Suppressor macrophage (primary cell): Measurements from ENCODE around the gene TMC1.

ENCODE experiments used
- DNase-seq, 4 experiments: peaks; one replicate each; pipeline ENCODE4 v3.0.0-alpha.2; 2020 to 2022

Gene TMC1

DNA sequence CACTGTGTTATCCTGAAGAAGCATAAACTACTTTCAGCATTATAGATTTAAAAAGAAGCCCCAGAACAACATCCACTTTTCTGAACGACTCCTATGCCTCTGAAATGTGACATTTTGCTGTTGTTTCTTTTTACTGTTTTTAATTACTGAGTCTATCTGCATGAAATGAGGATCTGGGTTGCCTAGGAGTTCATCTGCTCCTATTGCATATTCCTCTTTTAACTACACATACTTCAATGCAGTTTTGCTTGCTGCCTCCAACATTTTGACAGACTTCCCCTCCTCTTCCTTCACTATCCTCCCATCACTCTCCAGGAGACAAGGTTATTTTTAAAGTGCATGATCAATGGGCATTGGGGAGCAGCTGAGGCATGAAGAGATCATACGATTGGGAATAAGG lies 164.5 kb downstream of the TMC1 start:
- no peak for DNase-seq

DNA sequence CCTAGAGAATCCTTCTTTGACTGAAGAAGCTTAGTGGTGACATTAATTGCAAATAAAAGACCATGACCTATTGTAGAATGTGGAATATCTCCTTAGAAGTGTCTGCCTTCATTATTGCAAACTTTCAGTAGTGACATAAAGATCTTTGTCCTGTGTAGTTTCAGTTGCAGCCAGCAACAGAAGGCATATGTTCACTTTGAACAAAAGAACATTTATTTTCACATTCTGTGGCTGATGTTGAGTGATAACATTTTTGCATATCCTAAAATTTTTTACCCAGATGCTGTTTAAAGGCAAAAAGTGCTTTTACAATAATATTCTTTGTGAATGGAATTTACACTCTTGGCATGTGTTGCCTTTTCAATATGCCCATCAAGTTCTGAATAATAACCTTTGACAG lies 165.9 kb downstream of the TMC1 start:
- no peak for DNase-seq

DNA sequence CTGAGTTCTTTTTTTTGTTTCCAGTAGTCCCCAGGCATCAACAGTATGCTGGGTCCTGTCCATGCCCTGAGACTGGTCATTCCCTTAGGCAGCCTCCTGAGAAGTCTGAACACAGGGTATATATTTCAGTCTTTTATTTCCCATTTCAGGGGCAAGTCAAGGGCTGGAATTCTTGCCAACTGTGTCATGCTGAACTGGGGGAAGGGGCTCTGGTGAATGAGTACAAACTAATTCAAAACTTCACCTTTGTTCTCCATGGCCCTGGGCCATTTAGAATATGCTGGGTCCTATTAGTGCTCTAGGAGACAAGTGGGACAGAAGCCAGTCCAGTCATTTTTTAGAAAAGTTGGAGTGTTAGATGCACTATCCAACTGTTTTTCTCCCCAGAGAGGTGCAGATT lies 170.3 kb downstream of the TMC1 start:
- no peak for DNase-seq

DNA sequence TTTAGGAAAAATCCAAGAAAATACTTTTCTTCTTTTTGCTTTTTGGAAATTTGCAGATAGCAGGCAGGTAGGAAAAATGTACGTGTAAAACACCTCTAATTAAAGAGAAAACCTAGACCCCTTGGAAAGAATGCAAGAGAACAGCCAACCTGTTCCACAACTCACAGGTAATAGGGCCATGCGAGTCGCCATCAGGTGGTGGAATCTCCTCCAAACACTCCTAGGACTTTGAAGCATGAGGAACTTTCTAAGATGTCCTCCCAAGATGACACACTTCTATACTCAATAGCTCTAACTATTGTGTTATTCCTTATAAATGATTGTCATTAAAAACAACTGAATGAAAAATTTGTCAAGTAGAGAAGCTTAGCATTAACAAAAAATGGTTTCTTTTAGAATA lies 174.0 kb downstream of the TMC1 start:
- DNase-seq: no peak

DNA sequence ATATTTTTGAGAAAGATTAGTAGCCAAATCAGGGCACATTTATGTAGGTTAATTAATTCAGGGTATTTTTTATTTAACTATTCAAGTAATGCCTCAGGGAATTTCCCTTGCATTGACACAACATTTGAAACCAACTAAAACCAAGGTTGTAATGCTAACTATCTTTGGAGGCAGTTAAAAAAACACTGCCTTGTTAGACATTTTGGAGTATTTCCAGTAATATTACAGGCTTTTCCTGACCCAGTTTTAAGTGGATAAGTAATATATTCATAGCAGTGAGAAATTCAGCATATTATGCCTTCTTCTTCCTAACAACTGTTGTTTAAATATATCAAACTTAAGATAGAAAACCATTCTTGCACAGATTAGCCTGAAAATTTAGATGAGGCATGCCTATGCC lies 175.1 kb downstream of the TMC1 start:
- no peak for DNase-seq

DNA sequence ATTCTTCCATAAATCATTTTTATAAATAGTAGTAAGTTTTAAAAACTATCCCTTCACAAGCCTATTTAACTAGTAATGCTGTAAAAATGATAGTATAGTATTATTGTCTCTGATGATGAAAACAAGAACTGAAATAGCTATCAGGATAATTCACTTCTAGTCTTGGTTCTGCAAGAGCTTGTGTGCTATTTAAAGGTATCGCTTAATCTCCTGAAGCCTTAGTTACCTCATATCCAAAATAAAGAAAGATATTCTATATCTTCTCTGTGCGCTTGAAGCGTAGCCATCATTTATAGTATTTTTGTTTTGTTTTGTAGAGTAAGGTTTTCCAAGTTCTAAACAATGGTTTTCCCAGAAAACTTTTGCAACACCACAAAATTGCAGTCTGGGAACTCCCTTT lies 180.1 kb downstream of the TMC1 start:
- no peak for DNase-seq

DNA sequence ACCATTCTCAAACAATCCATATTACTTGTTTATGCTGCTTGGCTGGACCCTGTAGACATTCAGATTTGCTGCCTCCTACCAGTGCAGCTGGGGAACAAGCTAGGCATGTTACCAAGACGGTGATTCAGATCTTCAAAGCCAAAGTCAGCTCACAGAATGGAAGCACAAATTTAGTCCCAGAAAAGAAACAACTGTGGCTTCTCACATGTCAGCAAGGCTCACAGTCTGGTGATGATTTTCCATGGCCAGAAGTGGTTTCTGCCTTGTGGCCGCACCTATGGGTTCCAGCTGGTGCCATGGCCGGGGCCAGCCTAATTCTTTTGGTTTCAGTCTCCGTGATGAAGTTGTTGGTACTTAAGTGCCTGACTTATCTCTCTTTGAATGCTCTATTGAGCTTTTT lies 182.2 kb downstream of the TMC1 start:
- no peak for DNase-seq

DNA sequence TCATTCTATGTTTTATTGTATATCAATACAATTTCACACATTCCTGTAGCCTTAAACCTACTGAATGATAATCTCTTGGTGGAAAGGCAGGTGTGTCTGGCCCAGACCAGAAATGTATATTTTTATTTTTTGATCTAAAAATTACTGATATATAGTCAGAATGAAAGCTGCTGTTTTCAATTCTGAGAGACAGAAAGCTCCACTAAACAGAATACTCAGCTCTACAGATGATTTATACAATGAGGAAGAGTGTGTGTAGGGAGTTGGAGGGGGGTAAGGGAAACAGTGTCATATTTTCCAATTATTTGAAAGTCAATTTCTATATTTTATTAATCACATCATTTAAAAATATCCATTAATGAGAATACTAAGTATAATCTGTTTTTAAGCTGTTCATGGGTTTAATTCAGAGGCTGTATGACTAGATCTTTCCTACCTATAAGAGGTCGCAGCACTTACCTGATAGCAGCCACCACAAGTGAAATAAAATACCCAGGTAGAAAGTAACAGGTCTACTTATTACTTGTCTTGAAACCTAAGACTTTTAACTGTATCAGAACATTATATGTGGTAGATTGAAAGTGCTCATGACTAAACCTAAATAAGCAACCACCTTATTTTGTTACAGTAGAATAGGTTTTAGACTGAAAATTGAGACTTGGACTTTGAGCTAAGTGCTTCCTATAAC lies 183.4 kb downstream of the TMC1 start:
- DNase-seq: no peak

DNA sequence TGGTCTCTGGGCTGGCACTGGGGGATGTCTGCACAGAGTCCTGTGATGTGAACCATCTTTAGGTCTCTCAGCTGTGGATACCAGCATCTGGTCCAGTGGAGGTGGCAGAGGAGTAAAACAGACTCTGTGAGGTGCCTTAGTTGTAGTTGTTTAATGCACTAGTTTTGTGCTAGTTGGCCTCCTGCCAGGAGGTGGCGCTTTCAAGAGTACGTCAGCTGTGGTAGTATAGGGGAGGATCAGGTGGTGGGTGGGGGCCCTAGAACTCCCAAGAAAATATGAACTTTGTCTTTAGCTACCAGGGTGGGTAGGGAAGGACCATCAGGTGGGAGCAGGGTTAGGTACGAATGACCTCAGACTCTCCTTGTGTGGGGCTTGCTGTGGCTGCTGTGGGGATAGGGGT lies 197.1 kb downstream of the TMC1 start:
- peak in 2 of 4 experiments; percentile 5 to 24 for DNase-seq

DNA sequence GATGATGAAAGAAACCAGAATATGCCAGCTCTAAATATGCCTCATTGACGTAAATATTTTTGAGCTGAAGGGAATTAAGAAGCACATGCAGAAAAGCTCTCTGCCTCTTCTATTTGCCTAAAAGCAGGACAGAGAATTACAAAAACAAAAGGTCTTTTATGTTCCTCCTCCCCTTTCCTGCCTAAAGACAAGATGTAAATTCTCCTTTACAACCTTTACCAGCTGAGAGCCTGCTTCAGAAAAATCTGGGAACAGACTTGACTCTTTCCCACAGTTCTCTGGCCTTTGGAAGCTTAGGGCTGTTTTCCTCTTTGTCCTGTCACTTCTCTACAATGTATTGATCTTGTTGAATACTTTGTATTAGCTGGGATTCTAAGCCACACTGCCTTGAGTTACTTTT lies 199.7 kb downstream of the TMC1 start:
- DNase-seq: no peak

DNA sequence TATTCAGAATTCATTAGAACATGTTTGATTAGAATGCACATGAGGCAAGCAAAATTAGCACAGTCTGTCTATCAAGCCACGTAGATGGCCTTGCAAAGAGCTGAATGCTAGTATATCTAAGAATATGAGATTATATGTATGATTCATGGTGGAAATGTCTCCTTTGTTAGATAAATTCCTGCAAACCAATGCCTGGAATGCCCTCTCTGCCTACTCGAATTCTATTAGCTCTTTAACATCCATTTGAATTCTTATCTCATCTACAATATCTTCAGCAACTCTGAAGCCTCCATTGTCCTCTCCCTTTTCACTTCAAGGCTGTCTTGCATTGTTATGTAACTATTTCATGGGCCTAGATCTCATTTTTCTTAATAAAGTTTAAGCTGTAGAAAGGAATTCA lies 205.5 kb downstream of the TMC1 start:
- DNase-seq: no peak

DNA sequence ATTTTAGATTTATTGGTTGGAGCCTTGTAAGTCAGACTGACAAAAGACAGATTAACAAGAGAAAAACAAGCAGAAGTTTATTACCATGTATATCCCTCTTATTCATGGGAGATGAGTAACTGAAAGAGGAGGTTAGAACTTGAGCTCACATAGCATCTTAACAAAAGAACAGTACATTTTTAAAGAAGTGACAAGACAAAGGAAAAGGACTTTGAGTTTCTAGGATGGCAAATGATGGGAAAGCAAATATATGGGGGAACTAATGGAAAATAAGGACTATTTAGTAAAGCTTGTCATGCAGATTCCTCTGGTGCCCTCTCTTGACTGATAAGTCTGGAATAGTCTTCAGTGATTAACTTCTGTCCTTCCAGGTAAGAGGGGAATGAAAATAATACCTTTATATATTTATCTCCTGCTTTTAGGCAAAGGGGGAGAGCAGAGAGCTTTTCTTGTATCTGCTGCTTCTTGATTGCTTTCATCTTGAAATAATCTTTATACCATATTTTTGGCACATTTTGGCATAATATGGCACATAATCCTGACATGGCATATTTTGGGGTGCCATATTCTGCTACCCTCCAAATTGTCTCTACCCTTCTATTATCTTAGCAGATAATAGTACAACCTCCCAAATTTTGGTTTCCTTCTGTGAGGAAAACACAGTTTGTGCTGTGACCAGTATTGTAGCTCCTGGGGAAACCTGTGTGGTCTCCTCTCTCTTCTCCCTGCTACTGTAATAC lies 206.8 kb downstream of the TMC1 start:
- DNase-seq: no peak

DNA sequence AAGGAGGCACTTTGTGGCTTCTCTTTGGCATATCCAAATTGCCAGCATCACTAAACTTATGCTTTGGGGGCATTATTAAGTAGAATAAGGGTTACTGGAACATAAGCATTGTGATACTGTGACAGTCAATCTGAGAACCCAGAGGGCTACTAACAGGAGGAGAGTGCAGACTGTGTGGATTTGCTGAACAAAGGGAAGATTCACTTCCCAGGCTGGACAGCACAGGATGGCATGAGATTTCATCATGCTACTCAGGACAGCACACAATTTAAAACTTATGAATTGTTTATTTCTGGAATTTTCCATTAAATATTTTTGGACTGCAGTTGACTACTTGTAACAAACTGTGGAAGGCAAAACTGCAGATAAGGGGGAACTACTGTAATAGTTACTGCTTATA lies 212.5 kb downstream of the TMC1 start:
- peak in 3 of 4 experiments; percentile 18 to 31 (median 19) for DNase-seq

DNA sequence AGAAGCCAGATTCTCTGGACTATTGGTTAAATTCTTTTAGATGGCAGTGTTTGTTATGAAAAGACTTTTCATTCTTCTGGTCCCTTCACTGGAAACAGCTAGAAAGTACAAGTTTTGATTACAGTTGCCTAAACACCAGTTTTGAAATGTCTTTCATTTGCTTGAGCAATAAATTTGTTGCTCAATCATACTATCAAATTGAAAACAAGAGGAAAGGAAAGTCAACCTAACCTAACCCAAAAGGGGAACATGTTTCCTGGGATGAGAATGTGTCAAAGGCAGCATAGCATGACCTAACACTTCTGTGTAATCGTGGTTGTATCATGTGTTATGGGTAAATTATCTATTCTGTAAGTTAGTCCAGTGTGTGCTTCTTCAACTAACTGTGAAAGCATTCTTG lies 213.2 kb downstream of the TMC1 start:
- DNase-seq: peak; percentile 60 to 92 (median 78)

DNA sequence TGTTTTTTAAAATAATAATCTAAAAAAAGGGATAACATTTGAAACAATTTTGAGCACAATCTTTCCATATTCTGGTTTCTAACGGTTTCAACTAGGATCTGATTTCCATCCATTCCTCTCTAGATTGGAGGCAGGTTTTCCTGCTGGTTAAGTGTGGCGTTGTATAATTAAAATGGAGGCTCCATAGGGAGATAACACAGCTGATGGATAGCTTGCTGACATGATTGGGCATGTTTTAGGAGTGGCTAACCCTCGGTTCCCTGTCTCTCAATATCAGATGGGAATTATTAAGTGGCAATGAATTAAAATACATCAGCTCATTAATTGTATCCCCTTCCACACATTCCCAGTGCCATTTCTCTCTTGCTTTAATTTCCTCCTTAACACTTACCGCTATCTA lies 222.4 kb downstream of the TMC1 start:
- no peak for DNase-seq

DNA sequence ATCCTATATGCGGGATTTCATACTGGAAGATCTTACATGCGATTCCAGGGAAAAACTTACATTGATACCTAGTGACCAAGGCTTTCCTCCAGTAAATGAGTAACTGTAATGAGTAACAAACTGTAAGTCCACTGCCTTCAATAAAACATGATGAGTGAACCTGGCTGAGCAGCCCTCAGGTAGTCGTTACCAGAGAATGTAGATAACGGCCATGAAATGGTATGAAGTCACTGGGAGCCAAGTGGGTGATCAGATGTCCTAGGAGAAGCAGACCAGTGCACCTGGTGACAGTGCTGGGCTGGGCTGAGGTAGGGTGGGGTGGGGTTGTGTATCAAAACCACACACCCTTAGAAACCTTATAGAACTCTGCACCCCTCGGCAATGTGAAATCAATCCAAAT lies 227.9 kb downstream of the TMC1 start:
- no peak for DNase-seq

DNA sequence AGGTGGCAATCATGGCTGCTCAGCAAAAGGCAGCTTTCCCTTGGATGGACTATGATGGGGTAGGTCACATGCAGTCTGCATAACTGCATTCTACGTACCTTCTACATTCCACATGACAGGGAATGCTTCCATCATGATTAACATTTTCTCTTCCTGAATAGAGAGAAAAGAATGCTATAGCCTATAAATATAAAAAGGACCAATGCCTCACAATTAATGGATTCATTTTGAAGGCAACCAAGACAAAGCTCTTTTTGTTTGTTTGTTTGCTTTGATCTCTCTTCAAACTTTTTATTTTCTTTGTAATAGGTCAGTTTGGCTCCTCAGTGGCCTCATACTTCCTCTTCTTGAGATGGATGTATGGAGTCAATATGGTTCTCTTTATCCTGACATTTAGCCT lies 230.1 kb downstream of the TMC1 start:
- no peak for DNase-seq

DNA sequence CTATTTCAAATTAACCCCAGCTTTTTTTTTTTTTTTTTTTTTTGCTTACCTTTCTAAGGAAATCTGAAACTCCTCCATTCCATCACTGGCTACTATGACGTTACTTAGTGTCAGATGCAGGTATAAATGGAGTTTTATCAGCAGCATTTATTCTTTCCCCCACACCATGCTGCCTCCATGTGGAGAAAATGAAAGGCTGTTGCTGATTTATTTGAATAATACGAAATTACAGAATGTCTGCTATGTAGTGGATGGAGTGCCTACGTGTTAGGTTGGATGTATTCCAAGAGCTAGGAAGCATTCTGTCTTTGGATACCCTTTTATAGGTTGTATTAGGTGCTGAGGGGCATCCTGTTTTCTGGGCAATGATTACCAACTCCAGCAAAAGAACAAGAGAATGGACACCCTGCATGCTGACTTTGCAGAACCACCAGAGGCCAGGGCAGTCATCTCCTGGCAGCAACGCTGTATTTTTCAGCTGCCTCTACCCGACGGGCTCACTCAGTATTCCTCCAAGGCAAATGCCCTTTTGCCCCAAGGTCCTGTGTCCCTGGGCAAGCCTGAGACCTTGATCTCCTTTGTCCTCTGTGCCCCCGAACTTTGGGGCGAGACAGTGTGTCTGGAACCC lies 232.0 kb downstream of the TMC1 start:
- DNase-seq: peak; percentile 5 to 30 (median 16)

DNA sequence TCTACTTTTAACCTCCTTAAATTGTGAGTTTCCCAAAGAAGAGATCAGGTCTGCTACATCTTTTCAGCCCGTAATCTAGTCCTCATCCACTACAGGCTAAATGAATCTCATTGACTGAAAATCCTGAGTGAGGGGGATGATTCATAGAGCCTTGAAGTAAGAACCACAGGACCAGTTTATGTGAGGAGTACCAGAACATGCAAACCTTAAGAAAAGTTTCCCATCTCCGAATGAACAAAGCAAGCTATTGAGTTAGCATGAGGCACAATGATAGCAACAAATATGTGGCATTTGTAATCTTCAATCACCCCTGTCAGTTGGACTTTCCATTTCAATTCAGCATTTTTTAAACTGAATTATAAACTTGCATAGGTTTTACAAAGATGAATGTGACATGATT lies 234.4 kb downstream of the TMC1 start:
- no peak for DNase-seq

DNA sequence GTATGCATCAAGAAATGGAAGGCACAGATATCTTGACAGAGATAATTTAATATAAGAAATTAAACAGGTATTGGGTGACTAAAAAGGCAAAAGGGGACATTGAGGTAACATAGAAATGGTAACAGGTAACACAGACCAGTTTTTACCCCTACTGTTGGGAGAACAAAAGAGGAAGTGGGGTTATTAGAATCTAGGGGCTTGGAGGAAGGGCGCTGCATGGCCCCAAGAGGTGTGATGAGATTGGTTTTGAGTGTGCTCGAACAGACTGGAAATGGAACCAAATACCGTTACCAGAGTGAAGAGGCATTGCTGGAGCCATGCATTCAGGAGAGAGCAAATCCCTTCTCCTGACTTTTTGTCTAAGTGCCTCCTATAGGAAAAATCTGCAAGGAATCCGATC lies 237.5 kb downstream of the TMC1 start:
- no peak for DNase-seq

DNA sequence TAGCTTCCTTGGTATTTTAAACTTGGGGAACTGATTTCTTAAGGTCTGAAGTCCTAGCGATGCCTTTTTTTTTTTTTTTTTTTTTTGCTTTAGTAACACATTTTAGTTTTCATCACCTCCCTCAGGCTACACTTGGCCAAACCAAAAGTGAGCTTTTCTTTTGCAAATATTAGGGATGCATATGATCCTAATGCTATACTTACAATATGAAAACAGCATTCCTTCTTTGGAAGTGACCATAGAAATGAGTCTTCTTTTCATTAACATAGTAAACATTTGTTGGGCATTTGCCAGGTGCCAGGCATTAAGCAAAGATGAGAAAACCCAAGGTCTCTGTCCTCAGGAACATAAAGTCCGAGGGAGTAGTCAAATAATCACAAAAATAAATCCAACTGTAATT lies 241.6 kb downstream of the TMC1 start:
- no peak for DNase-seq

DNA sequence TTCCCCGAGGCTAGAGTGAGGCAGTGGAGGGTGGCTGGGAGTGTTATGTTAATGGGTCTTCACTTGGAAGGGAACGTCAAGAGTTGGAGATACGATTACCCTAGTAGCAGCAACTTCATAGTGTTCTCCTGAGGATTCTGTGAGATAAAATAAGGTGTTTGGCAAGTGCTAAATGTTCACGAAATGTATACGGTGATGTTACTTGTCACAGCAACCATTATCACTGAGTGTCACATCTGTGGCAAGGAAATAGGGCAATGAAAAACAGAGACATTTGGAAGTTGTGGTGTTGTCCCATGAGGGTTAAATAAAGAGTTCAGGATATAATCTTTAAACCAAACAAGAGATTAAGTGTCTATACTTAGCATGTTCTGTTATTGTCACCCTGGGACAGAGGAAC lies 248.1 kb downstream of the TMC1 start:
- DNase-seq: no peak

DNA sequence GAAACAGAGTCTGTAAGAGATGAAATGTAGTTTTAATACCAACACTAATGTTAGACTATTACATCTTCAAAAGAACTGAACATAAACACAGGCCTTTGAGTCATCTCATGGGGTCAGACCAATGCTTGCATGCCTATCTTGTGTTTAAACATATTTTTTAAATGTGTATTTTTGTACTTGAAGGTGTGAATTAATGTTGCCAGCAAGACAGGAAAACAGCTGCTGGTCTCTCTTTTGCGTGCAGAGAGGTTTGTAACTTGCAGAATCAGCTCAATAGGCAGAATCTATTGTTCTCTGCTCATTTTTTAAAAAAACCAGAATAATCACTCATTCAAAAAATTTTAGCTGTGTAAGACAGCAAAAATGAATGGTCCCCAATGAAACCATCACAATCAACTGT lies 251.3 kb downstream of the TMC1 start:
- no peak for DNase-seq

DNA sequence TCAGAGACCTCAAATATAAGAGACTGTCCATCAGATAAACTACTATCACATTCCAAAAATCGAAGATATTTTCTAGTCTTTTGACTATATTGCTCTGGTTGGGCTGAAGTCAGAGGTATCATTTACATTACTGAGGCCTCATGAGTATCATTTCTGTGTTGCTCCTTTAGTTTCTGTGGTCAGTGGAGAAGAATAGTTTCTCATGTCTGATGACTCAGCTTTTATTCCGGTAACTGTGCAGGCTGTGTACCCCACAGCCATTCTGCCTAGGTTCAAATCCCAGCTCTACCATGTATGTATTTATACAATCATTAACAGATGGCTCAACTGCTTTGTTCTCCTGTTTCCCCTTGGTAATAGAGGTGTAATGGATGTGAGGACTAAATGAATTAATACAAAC lies 252.2 kb downstream of the TMC1 start:
- no peak for DNase-seq
